Measurements from ENCODE around the gene EYA2.

DNA sequence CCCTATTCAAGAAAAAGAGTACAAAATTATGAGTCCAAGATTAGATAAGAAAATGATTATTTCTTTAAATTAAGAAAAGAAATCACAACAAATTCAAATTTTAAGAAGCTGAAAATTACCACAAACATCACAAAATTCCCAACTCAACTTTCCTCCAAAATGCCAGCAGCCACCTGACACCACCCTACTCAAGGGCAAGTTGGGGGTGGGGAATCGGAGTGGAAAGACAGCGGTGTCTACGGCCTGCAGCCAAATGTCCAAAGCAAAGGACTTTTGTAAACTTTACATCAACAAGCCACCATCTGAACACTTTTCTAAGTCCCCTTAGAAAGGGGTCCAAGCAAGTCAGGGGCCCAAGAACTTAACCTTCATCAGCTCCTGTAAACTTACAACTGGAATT is 1.6 kb upstream of the EYA2 start:
- TF ChIP-seq, protein P1, sequence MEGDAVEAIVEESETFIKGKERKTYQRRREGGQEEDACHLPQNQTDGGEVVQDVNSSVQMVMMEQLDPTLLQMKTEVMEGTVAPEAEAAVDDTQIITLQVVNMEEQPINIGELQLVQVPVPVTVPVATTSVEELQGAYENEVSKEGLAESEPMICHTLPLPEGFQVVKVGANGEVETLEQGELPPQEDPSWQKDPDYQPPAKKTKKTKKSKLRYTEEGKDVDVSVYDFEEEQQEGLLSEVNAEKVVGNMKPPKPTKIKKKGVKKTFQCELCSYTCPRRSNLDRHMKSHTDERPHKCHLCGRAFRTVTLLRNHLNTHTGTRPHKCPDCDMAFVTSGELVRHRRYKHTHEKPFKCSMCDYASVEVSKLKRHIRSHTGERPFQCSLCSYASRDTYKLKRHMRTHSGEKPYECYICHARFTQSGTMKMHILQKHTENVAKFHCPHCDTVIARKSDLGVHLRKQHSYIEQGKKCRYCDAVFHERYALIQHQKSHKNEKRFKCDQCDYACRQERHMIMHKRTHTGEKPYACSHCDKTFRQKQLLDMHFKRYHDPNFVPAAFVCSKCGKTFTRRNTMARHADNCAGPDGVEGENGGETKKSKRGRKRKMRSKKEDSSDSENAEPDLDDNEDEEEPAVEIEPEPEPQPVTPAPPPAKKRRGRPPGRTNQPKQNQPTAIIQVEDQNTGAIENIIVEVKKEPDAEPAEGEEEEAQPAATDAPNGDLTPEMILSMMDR (IDR thresholded peaks at IDR 0.05): no peak
- TF ChIP-seq POLR2A (IDR thresholded peaks at IDR 0.05): no peak
